HL-60 (cell line): ENCODE data around the gene NUBPL.
"Not testable (repeated sequence)": the region's sequence is repeated elsewhere in the genome, so short reads cannot be mapped to it uniquely, and the experiment has no call there.

ENCODE experiments used
- CTCF ChIP-seq: IDR thresholded peaks from one replicate; pipeline ENCODE4 v1.5.1; 2011; ENCODE audit warnings: low read length, control low read depth, inconsistent platforms; ENCODE audit not compliant: insufficient read depth
- REST ChIP-seq: IDR thresholded peaks from 2 replicates; pipeline ENCODE4 v1.6.1; 2012; ENCODE audit warnings: low read depth; ENCODE audit not compliant: insufficient replicate concordance

GRCh38 chr14:31797946-31798345 lies 236.7 kb downstream of the NUBPL start:
- TF ChIP-seq CTCF, REST: not testable (repeated sequence)
